G401 (cell line): ENCODE measurements around the gene MAP4K1. TPM values are rescaled to one million over a fixed set of nuclear protein-coding genes. Genes with fewer than 3 reads are reported as not detected.
"Not testable (repeated sequence)": the region's sequence is repeated elsewhere in the genome, so short reads cannot be mapped to it uniquely, and the experiment has no call there.

ENCODE experiments used
- DNase-seq: peaks from one replicate; pipeline ENCODE4 v3.0.0-alpha.2; 2015; ENCODE audit warnings: low spot score
- in situ Hi-C: cut with HindIII; loops from 2 replicates; pipeline ENCODE4 v1.10.0; 2016; ENCODE audit warnings: low sequenced_read_pairs, mixed read lengths
- total RNA-seq: library from RNA; depleted of rRNA; stranded (reverse); fragments of >200 nt; shearing (Covaris generic); gene quantifications from 2 replicates; pipeline ENCODE4 v1.2.3, GENCODE V29; 2014

The MAP4K1 gene
- total RNA-seq, 1 experiment from 2014 or later = not detected

GRCh38 chr19:38587562-38587961, 30.2 kb downstream of the MAP4K1 start:
- no peak for DNase-seq
- in situ Hi-C loops = no loop called here

- DNase-seq = no peak
- in situ Hi-C loops = no loop called here
These were observed 33.8 kb downstream of the MAP4K1 start for GRCh38 chr19:38583985-38584305.

- DNase-seq = no peak
- in situ Hi-C loops = no loop called here
These were observed 34.4 kb downstream of the MAP4K1 start for GRCh38 chr19:38583219-38583984.

GRCh38 chr19:38580080-38580479, 37.7 kb downstream of the MAP4K1 start:
- in situ Hi-C loops = no loop called here
- DNase-seq = no peak

GRCh38 chr19:38579304-38579703, 38.4 kb downstream of the MAP4K1 start:
- in situ Hi-C loops = not testable (repeated sequence)

GRCh38 chr19:38577826-38578225, 39.9 kb downstream of the MAP4K1 start:
- DNase-seq = no peak
- in situ Hi-C loops = no loop called here

More at GRCh38 chr19:38579304-38579703, 38.4 kb downstream of the MAP4K1 start:
- DNase-seq = not testable (repeated sequence)

GRCh38 chr19:38571682-38572081, 46.1 kb downstream of the MAP4K1 start:
- in situ Hi-C loops = no loop called here
- DNase-seq = no peak

- DNase-seq = no peak
- in situ Hi-C loops = no loop called here
These were observed 48.3 kb downstream of the MAP4K1 start for GRCh38 chr19:38569368-38569983.

GRCh38 chr19:38565691-38566105, 52.1 kb downstream of the MAP4K1 start:
- in situ Hi-C loops = no loop called here
- no peak for DNase-seq

GRCh38 chr19:38564981-38565690, 52.6 kb downstream of the MAP4K1 start:
- in situ Hi-C loops = no loop called here
- DNase-seq = no peak

- DNase-seq = no peak
- in situ Hi-C loops = no loop called here
These were observed 54.3 kb downstream of the MAP4K1 start for GRCh38 chr19:38563475-38563874.

- DNase-seq = no peak
- in situ Hi-C loops = no loop called here
These were observed 55.7 kb downstream of the MAP4K1 start for GRCh38 chr19:38562096-38562495.

- in situ Hi-C loops = no loop called here
- DNase-seq = no peak
These were observed 56.1 kb downstream of the MAP4K1 start for GRCh38 chr19:38561658-38562057.

GRCh38 chr19:38561053-38561606, 56.6 kb downstream of the MAP4K1 start:
- in situ Hi-C loops = no loop called here
- no peak for DNase-seq

- DNase-seq = no peak
- in situ Hi-C loops = no loop called here
These were observed 58.0 kb downstream of the MAP4K1 start for GRCh38 chr19:38559428-38560401.

- in situ Hi-C loops = not testable (repeated sequence)
These were observed 58.8 kb downstream of the MAP4K1 start for GRCh38 chr19:38558933-38559332.

GRCh38 chr19:38557205-38557799, 60.5 kb downstream of the MAP4K1 start:
- in situ Hi-C loops = no loop called here
- DNase-seq = no peak

More at GRCh38 chr19:38558933-38559332, 58.8 kb downstream of the MAP4K1 start:
- not testable (repeated sequence) for DNase-seq

GRCh38 chr19:38556521-38557174, 61.1 kb downstream of the MAP4K1 start:
- in situ Hi-C loops = no loop called here
- DNase-seq = no peak
